ENCODE results near the gene PLOD2.
A peak's percentile ranks its signal among the peaks of the same experiment; 100 is the strongest.

Gene PLOD2

GRCh38 chr3:146161663-146162002 is 649 bp upstream of the PLOD2 start:
- no peak for TF ChIP-seq CEBPB (IDR thresholded peaks at IDR 0.05)
- no peak for TF ChIP-seq TAF1 (IDR thresholded peaks at IDR 0.05; ENCODE audit: low read depth)

DNA sequence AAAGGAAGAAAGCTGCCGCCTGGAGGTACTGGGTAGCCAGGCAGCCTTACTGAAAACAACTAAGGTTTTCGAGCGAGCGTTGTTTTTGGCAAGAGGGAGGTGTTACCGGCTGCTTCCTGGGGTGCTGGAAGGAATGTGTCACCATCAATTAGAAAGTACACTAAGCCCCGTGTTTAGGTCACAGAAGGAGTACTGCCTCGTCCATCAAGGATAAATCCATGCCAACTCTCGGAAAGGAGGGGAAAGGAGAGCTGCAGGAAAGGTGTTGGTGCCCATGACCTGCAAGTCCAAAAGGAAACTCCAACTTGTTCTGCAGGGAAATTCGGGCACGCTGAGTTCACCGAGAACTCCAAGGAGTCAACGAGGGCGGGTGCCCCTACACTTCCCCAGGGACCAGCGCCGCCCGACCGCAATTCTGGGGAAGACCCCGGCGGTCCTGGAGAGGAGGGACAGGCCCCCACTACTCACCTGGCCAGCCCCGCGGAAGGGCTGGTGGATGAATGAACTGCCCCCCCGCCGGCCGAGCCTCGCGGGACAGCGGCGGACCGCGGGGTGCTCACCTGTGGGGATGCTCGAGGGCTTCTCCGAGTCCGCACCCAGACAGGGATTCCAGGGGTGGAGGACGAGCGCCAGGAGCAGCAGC is 542 bp downstream of the PLOD2 start:
- TF ChIP-seq CEBPB (IDR thresholded peaks at IDR 0.05): no peak
- TF ChIP-seq RAD21 (IDR thresholded peaks at IDR 0.05; ENCODE audit: low read depth): peak; percentile 35; the same call in 1 of the 2 replicates
- TF ChIP-seq TEAD4 (IDR thresholded peaks at IDR 0.05): peak; percentile 43
- TF ChIP-seq EP300 (IDR thresholded peaks at IDR 0.05; ENCODE audit: borderline replicate concordance): no peak
- TF ChIP-seq CREB1 (IDR thresholded peaks at IDR 0.05; ENCODE audit: low read depth): no peak
- no peak for TF ChIP-seq FOXM1 (IDR thresholded peaks at IDR 0.05; ENCODE audit: borderline replicate concordance, low read depth)
- peak; percentile 27; the same call in 1 of the 2 replicates for TF ChIP-seq NFIC (IDR thresholded peaks at IDR 0.05)

GRCh38 chr3:146159616-146160320 is 1.2 kb downstream of the PLOD2 start:
- TF ChIP-seq ZBTB7A (IDR thresholded peaks at IDR 0.05; ENCODE audit: low read depth) (no peak), RAD21 (IDR thresholded peaks at IDR 0.05; ENCODE audit: low read depth) (no peak), TCF12 (IDR thresholded peaks at IDR 0.05; ENCODE audit: low read depth) (no peak), YY1 (IDR thresholded peaks at IDR 0.05; ENCODE audit: low read depth) (no peak), EP300 (IDR thresholded peaks at IDR 0.05; ENCODE audit: borderline replicate concordance) (no peak)
- TF ChIP-seq, protein P1, sequence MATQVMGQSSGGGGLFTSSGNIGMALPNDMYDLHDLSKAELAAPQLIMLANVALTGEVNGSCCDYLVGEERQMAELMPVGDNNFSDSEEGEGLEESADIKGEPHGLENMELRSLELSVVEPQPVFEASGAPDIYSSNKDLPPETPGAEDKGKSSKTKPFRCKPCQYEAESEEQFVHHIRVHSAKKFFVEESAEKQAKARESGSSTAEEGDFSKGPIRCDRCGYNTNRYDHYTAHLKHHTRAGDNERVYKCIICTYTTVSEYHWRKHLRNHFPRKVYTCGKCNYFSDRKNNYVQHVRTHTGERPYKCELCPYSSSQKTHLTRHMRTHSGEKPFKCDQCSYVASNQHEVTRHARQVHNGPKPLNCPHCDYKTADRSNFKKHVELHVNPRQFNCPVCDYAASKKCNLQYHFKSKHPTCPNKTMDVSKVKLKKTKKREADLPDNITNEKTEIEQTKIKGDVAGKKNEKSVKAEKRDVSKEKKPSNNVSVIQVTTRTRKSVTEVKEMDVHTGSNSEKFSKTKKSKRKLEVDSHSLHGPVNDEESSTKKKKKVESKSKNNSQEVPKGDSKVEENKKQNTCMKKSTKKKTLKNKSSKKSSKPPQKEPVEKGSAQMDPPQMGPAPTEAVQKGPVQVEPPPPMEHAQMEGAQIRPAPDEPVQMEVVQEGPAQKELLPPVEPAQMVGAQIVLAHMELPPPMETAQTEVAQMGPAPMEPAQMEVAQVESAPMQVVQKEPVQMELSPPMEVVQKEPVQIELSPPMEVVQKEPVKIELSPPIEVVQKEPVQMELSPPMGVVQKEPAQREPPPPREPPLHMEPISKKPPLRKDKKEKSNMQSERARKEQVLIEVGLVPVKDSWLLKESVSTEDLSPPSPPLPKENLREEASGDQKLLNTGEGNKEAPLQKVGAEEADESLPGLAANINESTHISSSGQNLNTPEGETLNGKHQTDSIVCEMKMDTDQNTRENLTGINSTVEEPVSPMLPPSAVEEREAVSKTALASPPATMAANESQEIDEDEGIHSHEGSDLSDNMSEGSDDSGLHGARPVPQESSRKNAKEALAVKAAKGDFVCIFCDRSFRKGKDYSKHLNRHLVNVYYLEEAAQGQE (IDR thresholded peaks at IDR 0.05; ENCODE audit: low read depth): no peak

DNA sequence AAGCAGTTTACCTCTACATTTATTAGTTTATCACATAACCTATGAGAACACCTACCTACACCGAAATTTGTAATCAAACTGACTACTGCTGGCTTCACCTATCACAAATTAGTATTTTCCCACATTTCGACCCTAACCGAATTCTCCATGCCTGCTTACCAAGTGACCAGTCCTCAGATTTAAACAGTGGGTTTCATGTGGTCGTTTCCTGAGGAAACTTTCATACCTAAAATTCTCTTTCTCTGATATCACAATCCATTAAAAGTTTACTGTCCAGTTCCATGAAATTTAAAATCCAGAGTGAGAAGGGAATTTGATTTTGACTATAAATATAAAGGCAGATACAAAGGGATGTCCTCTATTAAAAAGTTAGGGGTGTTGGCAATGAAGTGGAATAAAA is 1.9 kb downstream of the PLOD2 start:
- TF ChIP-seq TEAD4 (IDR thresholded peaks at IDR 0.05) (no peak), NFIC (IDR thresholded peaks at IDR 0.05) (no peak), TCF12 (IDR thresholded peaks at IDR 0.05; ENCODE audit: low read depth) (no peak), EP300 (IDR thresholded peaks at IDR 0.05; ENCODE audit: borderline replicate concordance) (no peak), RAD21 (IDR thresholded peaks at IDR 0.05; ENCODE audit: low read depth) (no peak), CREB1 (IDR thresholded peaks at IDR 0.05; ENCODE audit: low read depth) (no peak)
- TF ChIP-seq, protein P2, sequence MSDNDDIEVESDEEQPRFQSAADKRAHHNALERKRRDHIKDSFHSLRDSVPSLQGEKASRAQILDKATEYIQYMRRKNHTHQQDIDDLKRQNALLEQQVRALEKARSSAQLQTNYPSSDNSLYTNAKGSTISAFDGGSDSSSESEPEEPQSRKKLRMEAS (IDR thresholded peaks at IDR 0.05): no peak

DNA sequence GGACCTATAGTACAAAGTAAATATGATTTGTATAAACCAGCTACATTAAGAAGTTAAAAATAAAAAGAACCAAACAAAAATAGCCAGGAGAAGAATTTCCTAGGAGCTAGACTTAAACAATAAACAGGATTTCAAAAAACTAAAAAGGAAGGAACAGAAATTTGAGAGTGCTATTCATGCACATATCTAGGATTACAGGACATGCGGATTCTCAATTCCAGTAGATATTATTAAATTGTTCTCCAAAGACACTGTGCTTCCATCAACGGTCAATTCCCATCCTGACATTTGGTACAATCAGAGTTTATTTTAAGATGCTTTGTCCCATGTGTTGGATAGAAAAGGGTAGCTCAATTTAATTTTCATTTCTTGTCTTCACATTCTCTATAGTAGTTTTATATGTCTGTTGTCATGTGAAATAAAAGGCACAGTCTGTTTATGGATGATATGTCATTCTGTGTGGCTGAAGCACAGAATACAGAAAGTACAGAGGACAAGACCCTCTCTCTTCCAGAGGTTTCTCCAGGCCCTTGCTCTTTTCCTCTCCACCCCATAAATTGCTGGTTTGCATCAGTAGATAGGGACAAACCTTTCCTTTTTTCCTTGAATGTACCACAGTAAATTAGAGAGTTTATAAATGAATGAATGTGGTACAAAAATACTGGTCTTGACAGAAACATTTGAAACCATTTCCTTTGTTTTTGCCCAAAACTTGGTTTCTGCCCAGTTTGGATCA is 3.5 kb downstream of the PLOD2 start:
- no peak for TF ChIP-seq EP300 (IDR thresholded peaks at IDR 0.05; ENCODE audit: borderline replicate concordance)
- TF ChIP-seq EGR1 (IDR thresholded peaks at IDR 0.05): no peak
- TF ChIP-seq, protein P2 (IDR thresholded peaks at IDR 0.05): no peak
- TF ChIP-seq TAF1 (IDR thresholded peaks at IDR 0.05; ENCODE audit: low read depth): no peak
- TF ChIP-seq CEBPB (IDR thresholded peaks at IDR 0.05): no peak
- TF ChIP-seq TEAD4 (IDR thresholded peaks at IDR 0.05): no peak
- no peak for TF ChIP-seq TCF12 (IDR thresholded peaks at IDR 0.05; ENCODE audit: low read depth)
- no peak for TF ChIP-seq NFIC (IDR thresholded peaks at IDR 0.05)
- TF ChIP-seq, protein P1 (IDR thresholded peaks at IDR 0.05; ENCODE audit: low read depth): no peak
- TF ChIP-seq FOXM1 (IDR thresholded peaks at IDR 0.05; ENCODE audit: borderline replicate concordance, low read depth): no peak
- TF ChIP-seq USF1 (IDR thresholded peaks at IDR 0.05): no peak
- TF ChIP-seq YY1 (IDR thresholded peaks at IDR 0.05; ENCODE audit: low read depth): no peak
- no peak for TF ChIP-seq RAD21 (IDR thresholded peaks at IDR 0.05; ENCODE audit: low read depth)
- no peak for TF ChIP-seq ZBTB7A (IDR thresholded peaks at IDR 0.05; ENCODE audit: low read depth)
- no peak for TF ChIP-seq CREB1 (IDR thresholded peaks at IDR 0.05; ENCODE audit: low read depth)

DNA sequence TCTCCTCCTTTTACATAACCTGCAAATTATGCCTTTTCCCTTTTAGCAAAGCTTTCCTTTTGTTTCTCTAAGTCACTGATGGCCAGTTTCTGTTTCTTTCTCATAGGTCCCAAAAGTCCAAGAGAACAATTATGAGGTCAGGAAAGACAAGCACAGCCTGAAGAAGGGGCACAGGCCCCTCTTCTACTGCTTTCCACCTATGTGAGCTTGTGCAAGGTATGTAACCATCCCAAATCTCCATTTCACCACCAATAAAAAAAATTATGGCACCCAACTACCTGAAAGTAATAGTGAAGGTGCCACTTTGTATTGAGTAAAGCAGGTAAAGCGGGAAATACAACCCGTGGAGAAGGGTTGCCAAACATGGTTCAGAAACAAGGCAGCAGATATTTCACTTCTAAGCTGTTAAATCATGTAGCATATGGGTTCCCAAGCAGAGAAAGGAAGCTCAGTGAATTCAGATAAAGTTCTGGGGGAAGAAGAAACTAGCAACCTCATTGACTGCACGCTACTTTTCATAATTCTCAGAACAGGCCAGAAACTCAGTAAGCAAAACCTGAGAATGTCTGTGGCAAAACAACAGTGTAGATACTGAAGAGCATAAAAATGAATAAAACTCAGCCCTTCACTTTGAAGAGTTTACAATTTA is 4.2 kb downstream of the PLOD2 start:
- TF ChIP-seq NFIC (IDR thresholded peaks at IDR 0.05) (no peak), RAD21 (IDR thresholded peaks at IDR 0.05; ENCODE audit: low read depth) (no peak), ZBTB7A (IDR thresholded peaks at IDR 0.05; ENCODE audit: low read depth) (no peak), EGR1 (IDR thresholded peaks at IDR 0.05) (no peak), EP300 (IDR thresholded peaks at IDR 0.05; ENCODE audit: borderline replicate concordance) (no peak), CREB1 (IDR thresholded peaks at IDR 0.05; ENCODE audit: low read depth) (no peak)
